HG02852 (cell line): ENCODE measurements around the gene NACA.
"Not testable (repeated sequence)": the region's sequence is repeated elsewhere in the genome, so short reads cannot be mapped to it uniquely, and the experiment has no call there.

Experiments
- ATAC-seq: cut with Tn5 transposase; IDR thresholded peaks from one replicate; pipeline ENCODE4 v1.9.1; 2021; ENCODE audit warnings: mild to moderate bottlenecking, moderate library complexity; ENCODE audit not compliant: unreplicated experiment

Gene NACA

GRCh38 chr12:56724972-56725722 lies at the start of gene NACA:
Gene NACA (minus strand): TSS chr12:56725299. CDS start chr12:56724521, 778 bp downstream.
- peak; percentile 95 for ATAC-seq

GRCh38 chr12:56773113-56773512 lies 48.0 kb upstream of the NACA start:
- ATAC-seq: no peak

- ATAC-seq: no peak
These were observed 47.5 kb upstream of the NACA start for GRCh38 chr12:56772625-56773024.

- no peak for ATAC-seq
These were observed 44.8 kb upstream of the NACA start for GRCh38 chr12:56769868-56770267.

GRCh38 chr12:56768424-56768823 lies 43.3 kb upstream of the NACA start:
- no peak for ATAC-seq

- ATAC-seq: peak; percentile 99
These were observed 41.4 kb upstream of the NACA start for GRCh38 chr12:56766535-56766934.

GRCh38 chr12:56763753-56764657 lies 38.9 kb upstream of the NACA start:
- no peak for ATAC-seq

GRCh38 chr12:56761812-56762211 lies 36.7 kb upstream of the NACA start:
- no peak for ATAC-seq

- ATAC-seq: no peak
These were observed 35.4 kb upstream of the NACA start for GRCh38 chr12:56760460-56760859.

GRCh38 chr12:56759263-56759908 lies 34.3 kb upstream of the NACA start:
- ATAC-seq: no peak

- ATAC-seq: no peak
These were observed 33.7 kb upstream of the NACA start for GRCh38 chr12:56758728-56759262.

- ATAC-seq: not testable (repeated sequence)
These were observed 32.9 kb upstream of the NACA start for GRCh38 chr12:56757971-56758370.

- ATAC-seq: no peak
These were observed 28.5 kb upstream of the NACA start for GRCh38 chr12:56753566-56753965.

GRCh38 chr12:56751712-56752598 lies 26.9 kb upstream of the NACA start, which contains the start of gene PRIM1:
Gene PRIM1 (minus strand): TSS chr12:56752323. CDS start chr12:56752298, 25 bp downstream.
- peak; percentile 78 for ATAC-seq

GRCh38 chr12:56750596-56750995 lies 25.5 kb upstream of the NACA start:
- not testable (repeated sequence) for ATAC-seq

GRCh38 chr12:56749853-56750252 lies 24.8 kb upstream of the NACA start:
- no peak for ATAC-seq

GRCh38 chr12:56749359-56749758 lies 24.3 kb upstream of the NACA start:
- no peak for ATAC-seq

- ATAC-seq: no peak
These were observed 3.2 kb upstream of the NACA start for GRCh38 chr12:56728139-56728861.

- ATAC-seq: not testable (repeated sequence)
These were observed 1.1 kb upstream of the NACA start for GRCh38 chr12:56726196-56726675.
